AG04450 (cell line): ENCODE data around the gene CWC22. TPM values are rescaled to one million over a fixed set of nuclear protein-coding genes. Genes with fewer than 3 reads are reported as not detected.

Source experiments
- CTCF ChIA-PET: fragments of 300-600, 350-600 bp; formaldehyde crosslinking; extraction: SDS; loops from one replicate; lab custom pipeline; 2022; ENCODE audit warnings: antibody characterized with exemption, inconsistent platforms; lab: Charles Lee
- POLR2A ChIA-PET: fragments of 350-600 bp; formaldehyde crosslinking; extraction: SDS; loops from one replicate; lab custom pipeline; 2021; ENCODE audit warnings: antibody characterized with exemption, inconsistent platforms; lab: Yijun Ruan, JAX
- DNase-seq: peaks from one replicate; pipeline ENCODE4 v3.0.0-alpha.2; 2011; ENCODE audit warnings: low read depth, low spot score
- H3K27ac ChIP-seq: one replicate; pipeline ENCODE4 v1.5.1; 2012; ENCODE audit warnings: low read depth, low read length, control low read depth
- H3K27me3 ChIP-seq: one replicate; pipeline ENCODE4 v1.6.0; 2012; ENCODE audit warnings: low read length; ENCODE audit not compliant: control insufficient read depth, insufficient read depth
- H3K4me3 ChIP-seq: 2 replicates; pipeline ENCODE4 v1.5.1; 2011; ENCODE audit warnings: mild to moderate bottlenecking, low read depth, low read length, control low read depth
- H3K9me3 ChIP-seq: 2 replicates; pipeline ENCODE4 v1.5.1; 2012; ENCODE audit warnings: low read length; ENCODE audit not compliant: control insufficient read depth, insufficient read depth
- CTCF ChIP-seq: IDR thresholded peaks from 2 replicates; pipeline ENCODE4 v1.5.1; 2011; ENCODE audit warnings: low read depth, low read length, control low read depth, inconsistent platforms
- polyA plus RNA-seq: library from polyadenylated mRNA; depleted of rRNA; stranded (reverse); fragments of >200 nt; gene quantifications from 2 replicates; pipeline ENCODE4 v1.2.3, GENCODE V29; 2011

CWC22 gene
- polyA plus RNA-seq, 1 experiment: 6.0 TPM

GRCh38 chr2:179927041-179927440 is 80.1 kb downstream of the CWC22 start:
- H3K4me3 ChIP-seq: no peak overlapping the region
- H3K27me3 ChIP-seq: no peaks in the 10 kb centered on the region
- ChIA-PET CTCF (no interaction called here), POLR2A (no interaction called here)
- DNase-seq: no peak
- no peak overlapping the region for H3K27ac ChIP-seq
- TF ChIP-seq CTCF: no peak
- peaks cover 6% of the 10 kb centered on the region for H3K9me3 ChIP-seq

GRCh38 chr2:179925713-179926112 is 81.4 kb downstream of the CWC22 start:
- Histone ChIP-seq H3K27ac (no peak overlapping the region), H3K9me3 (peaks cover 6% of the 10 kb centered on the region), H3K27me3 (no peaks in the 10 kb centered on the region), H3K4me3 (no peak overlapping the region)
- ChIA-PET POLR2A (no interaction called here), CTCF (no interaction called here)
- DNase-seq: no peak
- TF ChIP-seq CTCF: no peak

GRCh38 chr2:179917272-179917671 is 89.8 kb downstream of the CWC22 start:
- no peak overlapping the region for H3K4me3 ChIP-seq
- DNase-seq: peak; percentile 24
- H3K27ac ChIP-seq: no peak overlapping the region
- H3K9me3 ChIP-seq: no peaks in the 10 kb centered on the region
- TF ChIP-seq CTCF: no peak
- no peaks in the 10 kb centered on the region for H3K27me3 ChIP-seq
- ChIA-PET CTCF (no interaction called here), POLR2A (no interaction called here)

GRCh38 chr2:179915395-179915992 is 91.6 kb downstream of the CWC22 start:
- Histone ChIP-seq H3K27ac (no peak overlapping the region), H3K4me3 (no peak overlapping the region), H3K27me3 (no peaks in the 10 kb centered on the region), H3K9me3 (no peaks in the 10 kb centered on the region)
- TF ChIP-seq CTCF: no peak
- ChIA-PET POLR2A (no interaction called here), CTCF (interaction anchor here (1.0 kb wide), 1 partner anchor 17 kb away, joined by 3 read pairs; no protein-coding TSS in a partner anchor)
- DNase-seq: no peak

GRCh38 chr2:179913809-179914208 is 93.3 kb downstream of the CWC22 start:
- H3K27ac ChIP-seq: no peak overlapping the region
- H3K4me3 ChIP-seq: no peak overlapping the region
- no peaks in the 10 kb centered on the region for H3K9me3 ChIP-seq
- DNase-seq: no peak
- POLR2A ChIA-PET: no interaction called here
- CTCF ChIA-PET: interaction anchor here (0.6 kb wide), 1 partner anchor 573 kb away, joined by 3 read pairs; no protein-coding TSS in a partner anchor
- no peak for TF ChIP-seq CTCF
- H3K27me3 ChIP-seq: no peaks in the 10 kb centered on the region
